ENCODE results near the gene CARHSP1.

CARHSP1 gene

DNA sequence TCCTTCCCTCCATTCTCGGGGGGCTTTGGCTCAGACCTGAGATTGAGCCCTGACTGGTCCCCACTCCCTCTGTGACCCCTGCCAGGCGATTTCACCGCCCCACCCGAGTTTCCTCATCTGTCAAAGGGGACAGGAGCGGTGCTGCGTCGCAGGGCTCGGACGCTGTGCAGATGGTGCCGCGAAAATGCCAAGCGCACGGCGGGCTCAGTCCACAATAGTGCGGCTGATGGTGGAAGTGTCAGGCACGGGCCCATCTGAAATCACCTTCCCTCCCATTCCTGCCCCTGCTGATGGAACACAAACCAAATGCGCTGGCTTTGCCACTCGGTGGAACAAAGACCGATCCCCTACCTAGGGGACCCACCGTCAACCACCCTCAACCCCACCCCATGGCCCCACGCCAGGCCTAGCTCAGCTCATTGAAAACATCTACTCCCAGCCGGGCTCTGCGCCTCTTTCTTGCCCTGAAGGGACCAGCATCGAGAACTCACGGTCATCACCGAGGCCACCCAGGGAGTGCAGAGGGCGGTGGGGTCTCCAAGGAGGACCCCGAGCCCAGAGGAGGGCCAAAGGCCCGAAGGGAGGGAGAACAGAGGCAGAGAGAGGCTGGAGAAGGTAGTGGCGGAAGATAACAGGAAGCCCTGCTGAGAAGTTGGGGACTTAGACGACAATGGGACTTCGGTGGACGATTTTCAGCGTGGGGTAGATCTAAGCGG, 1.4 kb downstream of the CARHSP1 start:
- ChIA-PET POLR2A (no interaction called here), CTCF (no interaction called here)
- DNase-seq (ENCODE audit: extremely low spot score): no peak
- TF ChIP-seq FOXM1 (IDR thresholded peaks at IDR 0.05; ENCODE audit: borderline replicate concordance) (no peak), LEF1 (IDR thresholded peaks at IDR 0.05; ENCODE audit: borderline replicate concordance) (no peak), HDGF (IDR thresholded peaks at IDR 0.05; ENCODE audit: borderline replicate concordance) (no peak), L3MBTL2 (conservative IDR thresholded peaks at IDR 0.05) (no peak), PKNOX1 (IDR thresholded peaks at IDR 0.05) (no peak), ELF4 (IDR thresholded peaks at IDR 0.05) (no peak), TARDBP (IDR thresholded peaks at IDR 0.05) (no peak)

GRCh38 chr16:8866884-8867215, 2.0 kb downstream of the CARHSP1 start:
- ChIA-PET POLR2A (no interaction called here), CTCF (no interaction called here)
- DNase-seq (ENCODE audit: extremely low spot score): no peak
- TF ChIP-seq L3MBTL2 (conservative IDR thresholded peaks at IDR 0.05) (no peak), ELF4 (IDR thresholded peaks at IDR 0.05) (no peak), SP1 (IDR thresholded peaks at IDR 0.05) (no peak), LEF1 (IDR thresholded peaks at IDR 0.05; ENCODE audit: borderline replicate concordance) (no peak), ARNT (IDR thresholded peaks at IDR 0.05) (no peak), FOXA1 (IDR thresholded peaks at IDR 0.05) (no peak), HDGF (IDR thresholded peaks at IDR 0.05; ENCODE audit: borderline replicate concordance) (no peak), FOXM1 (IDR thresholded peaks at IDR 0.05; ENCODE audit: borderline replicate concordance) (no peak), NFRKB (IDR thresholded peaks at IDR 0.05) (no peak), FOXK2 (IDR thresholded peaks at IDR 0.05) (no peak), CTBP1 (IDR thresholded peaks at IDR 0.05; ENCODE audit: borderline replicate concordance) (no peak), ZNF384 (IDR thresholded peaks at IDR 0.05) (no peak), TARDBP (IDR thresholded peaks at IDR 0.05) (no peak), SUZ12 (IDR thresholded peaks at IDR 0.05) (no peak), PKNOX1 (IDR thresholded peaks at IDR 0.05) (no peak), BHLHE40 (IDR thresholded peaks at IDR 0.05; ENCODE audit: borderline replicate concordance) (no peak)

GRCh38 chr16:8866118-8866883, 2.5 kb downstream of the CARHSP1 start:
- no peak for DNase-seq (ENCODE audit: extremely low spot score)
- TF ChIP-seq BHLHE40 (IDR thresholded peaks at IDR 0.05; ENCODE audit: borderline replicate concordance) (no peak), ARNT (IDR thresholded peaks at IDR 0.05) (no peak), L3MBTL2 (conservative IDR thresholded peaks at IDR 0.05) (no peak), NFRKB (IDR thresholded peaks at IDR 0.05) (no peak), HDGF (IDR thresholded peaks at IDR 0.05; ENCODE audit: borderline replicate concordance) (no peak), TARDBP (IDR thresholded peaks at IDR 0.05) (no peak), LEF1 (IDR thresholded peaks at IDR 0.05; ENCODE audit: borderline replicate concordance) (no peak), ZNF384 (IDR thresholded peaks at IDR 0.05) (no peak), FOXM1 (IDR thresholded peaks at IDR 0.05; ENCODE audit: borderline replicate concordance) (no peak), PKNOX1 (IDR thresholded peaks at IDR 0.05) (no peak), FOXA1 (IDR thresholded peaks at IDR 0.05) (no peak)
- ChIA-PET POLR2A (no interaction called here), CTCF (no interaction called here)

GRCh38 chr16:8865145-8865882, 3.5 kb downstream of the CARHSP1 start:
- POLR2A ChIA-PET: interaction anchor here (1.0 kb wide), 1 partner anchor 11 kb away, joined by 3 read pairs; no protein-coding TSS in a partner anchor
- DNase-seq (ENCODE audit: extremely low spot score): no peak
- CTCF ChIA-PET: interaction anchor here (0.6 to 1.2 kb wide), 2 partner anchors 15 to 306 kb away, joined by 3 read pairs; no protein-coding TSS in a partner anchor
- TF ChIP-seq FOXA1 (IDR thresholded peaks at IDR 0.05): no peak
- TF ChIP-seq HDGF (IDR thresholded peaks at IDR 0.05; ENCODE audit: borderline replicate concordance): no peak
- TF ChIP-seq TARDBP (IDR thresholded peaks at IDR 0.05): no peak
- no peak for TF ChIP-seq FOXM1 (IDR thresholded peaks at IDR 0.05; ENCODE audit: borderline replicate concordance)

DNA sequence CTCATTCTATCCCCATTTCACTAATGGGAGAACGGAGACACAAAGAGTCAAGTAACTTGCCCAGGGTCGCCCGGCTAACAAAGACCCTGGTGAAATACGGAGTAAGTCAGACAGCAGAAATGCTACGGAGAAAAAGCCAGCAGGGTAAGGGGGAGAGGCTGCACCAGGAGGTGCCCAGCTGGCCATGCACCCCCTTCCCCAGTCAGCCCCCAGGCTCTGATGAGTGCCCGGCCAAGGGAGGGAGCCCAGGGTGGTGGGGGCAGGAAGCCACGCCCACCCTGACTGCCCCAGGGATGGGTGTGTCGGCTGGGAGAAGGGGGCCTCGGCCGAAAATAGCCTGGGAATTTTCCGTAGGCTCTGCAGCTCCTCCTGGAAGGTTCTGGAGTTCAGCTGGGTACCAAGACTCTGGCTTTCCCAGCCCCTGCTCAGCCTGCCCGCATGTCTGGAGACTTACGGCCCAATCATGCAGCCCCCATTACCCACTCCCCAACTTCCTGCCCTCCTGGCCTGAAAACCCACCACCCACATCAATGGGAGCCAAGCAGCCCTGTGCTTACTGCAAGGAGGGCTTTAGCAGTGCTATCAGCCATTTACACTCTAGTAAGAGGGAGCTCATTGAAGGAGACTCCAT, 4.2 kb downstream of the CARHSP1 start:
- no peak for TF ChIP-seq ARNT (IDR thresholded peaks at IDR 0.05)
- no peak for TF ChIP-seq LEF1 (IDR thresholded peaks at IDR 0.05; ENCODE audit: borderline replicate concordance)
- TF ChIP-seq ELF4 (IDR thresholded peaks at IDR 0.05): no peak
- TF ChIP-seq NFRKB (IDR thresholded peaks at IDR 0.05): no peak
- no peak for TF ChIP-seq SUZ12 (IDR thresholded peaks at IDR 0.05)
- no peak for TF ChIP-seq FOXM1 (IDR thresholded peaks at IDR 0.05; ENCODE audit: borderline replicate concordance)
- TF ChIP-seq FOXA1 (IDR thresholded peaks at IDR 0.05): no peak
- TF ChIP-seq BHLHE40 (IDR thresholded peaks at IDR 0.05; ENCODE audit: borderline replicate concordance): no peak
- no peak for TF ChIP-seq CTBP1 (IDR thresholded peaks at IDR 0.05; ENCODE audit: borderline replicate concordance)
- TF ChIP-seq PKNOX1 (IDR thresholded peaks at IDR 0.05): no peak
- TF ChIP-seq ZNF384 (IDR thresholded peaks at IDR 0.05): no peak
- TF ChIP-seq HDGF (IDR thresholded peaks at IDR 0.05; ENCODE audit: borderline replicate concordance): no peak
- no peak for TF ChIP-seq TARDBP (IDR thresholded peaks at IDR 0.05)
- no peak for TF ChIP-seq SP1 (IDR thresholded peaks at IDR 0.05)
- TF ChIP-seq L3MBTL2 (conservative IDR thresholded peaks at IDR 0.05): no peak
- TF ChIP-seq FOXK2 (IDR thresholded peaks at IDR 0.05): no peak
- DNase-seq (ENCODE audit: extremely low spot score): no peak
- CTCF ChIA-PET: interaction anchor here (0.6 to 1.2 kb wide), 3 partner anchors 9 to 306 kb away, joined by 3 read pairs; no protein-coding TSS in a partner anchor
- POLR2A ChIA-PET: interaction anchor here (1.0 kb wide), 1 partner anchor 11 kb away, joined by 3 read pairs; no protein-coding TSS in a partner anchor

Data from HEK293T (cell line).